Suprapubic skin (tissue), 4 donors: ENCODE data around the gene GRK5. TPM values are rescaled to one million over a fixed set of nuclear protein-coding genes. Genes with fewer than 3 reads are reported as not detected.

Experiments
- DNase-seq, 2 donors: peaks; one replicate each; pipeline ENCODE4 v3.0.0-alpha.2; 2019; ENCODE audit warnings: low spot score in 2 of 2
- H3K27ac ChIP-seq: fragments of 200-600 bp; sonication (generic); one replicate; pipeline ENCODE4 v1.5.1; 2019
- H3K27me3 ChIP-seq: fragments of 200-600 bp; sonication (generic); one replicate; pipeline ENCODE4 v1.5.1; 2019
- H3K36me3 ChIP-seq: fragments of 200-600 bp; sonication (generic); one replicate; pipeline ENCODE4 v1.5.1; 2019
- H3K4me1 ChIP-seq: fragments of 200-600 bp; sonication (generic); one replicate; pipeline ENCODE4 v1.5.1; 2019
- H3K4me3 ChIP-seq: fragments of 200-600 bp; sonication (generic); one replicate; pipeline ENCODE4 v1.5.1; 2019; ENCODE audit warnings: mild to moderate bottlenecking
- H3K9me3 ChIP-seq: fragments of 200-600 bp; sonication (generic); one replicate; pipeline ENCODE4 v1.5.1; 2019
- EP300 ChIP-seq: sonication (generic); formaldehyde crosslinking; IDR thresholded peaks from one replicate; pipeline ENCODE4 v1.6.1; 2017; ENCODE audit warnings: antibody characterized with exemption
- POLR2A ChIP-seq, 2 donors: fragments of 450-650 bp; IDR thresholded peaks; one replicate each; pipeline ENCODE4 v1.6.1; 2017; ENCODE audit warnings: antibody characterized with exemption in 2 of 2, mild to moderate bottlenecking in 2 of 2, moderate library complexity in 2 of 2
- POLR2AphosphoS5 ChIP-seq, 3 donors: sonication (generic); formaldehyde crosslinking; IDR thresholded peaks; one replicate each; pipeline ENCODE4 v1.6.1; 2017; ENCODE audit warnings: antibody characterized with exemption in 3 of 3
- WGBS: methylation state at CpG from one replicate; pipeline ENCODE4 v1.1.5; 2018; 5-methylcytosine and 5-hydroxymethylcytosine counted together
- total RNA-seq, 4 donors: library from RNA; depleted of rRNA; stranded (reverse); fragments of >200 nt; gene quantifications; one replicate each; pipeline ENCODE4 v1.1.0, GENCODE V29; 2016
- TF ChIP-seq, protein P1 (sequence below), 2 donors: fragments of 200-600 bp in 1 of 2; fragments of 450-650 bp in 1 of 2; sonication (generic) in 1 of 2; IDR thresholded peaks; one replicate each; pipeline ENCODE4 v1.5.1; 2016 to 2019; ENCODE audit warnings: antibody characterized with exemption in 2 of 2, mild to moderate bottlenecking in 1 of 2, moderate library complexity in 1 of 2

The GRK5 gene
- total RNA-seq, 4 donors from 2014 or later, result 4.8 to 9.0 (median 6.7) TPM

DNA sequence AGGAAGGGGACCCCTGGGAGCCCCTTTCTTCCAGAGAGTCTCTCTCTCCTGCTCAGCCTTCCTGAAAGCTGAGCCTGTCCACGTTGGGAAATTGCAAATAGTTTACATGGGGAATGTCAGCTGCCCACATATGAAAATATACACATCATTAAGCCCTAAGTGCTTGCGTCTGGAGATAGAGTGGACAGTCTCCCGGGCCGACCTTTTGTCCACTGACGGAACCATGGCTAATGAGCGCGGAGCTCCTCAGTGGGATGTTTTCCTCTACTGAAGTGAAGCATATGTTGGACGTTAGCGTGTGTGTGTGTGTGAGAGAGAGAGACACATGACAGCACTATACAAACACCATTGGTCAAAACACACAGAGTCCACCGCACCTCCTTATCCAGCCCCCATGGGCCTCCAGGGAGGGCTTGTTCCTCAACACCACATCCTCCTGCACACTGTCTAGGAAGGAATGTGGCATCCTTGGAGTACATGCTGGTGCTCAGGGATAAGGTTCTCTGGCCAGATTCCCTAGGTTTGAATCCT is 206.8 kb downstream of the GRK5 start:
- no peak for DNase-seq
- H3K27me3 ChIP-seq, result no peaks in the 10 kb centered on the region
- no peaks in the 10 kb centered on the region for H3K36me3 ChIP-seq
- 73% methylated on average over 10 of the region's 10 CpGs for WGBS
- TF ChIP-seq POLR2A (IDR thresholded peaks at IDR 0.05), result no peak
- TF ChIP-seq, protein P1, sequence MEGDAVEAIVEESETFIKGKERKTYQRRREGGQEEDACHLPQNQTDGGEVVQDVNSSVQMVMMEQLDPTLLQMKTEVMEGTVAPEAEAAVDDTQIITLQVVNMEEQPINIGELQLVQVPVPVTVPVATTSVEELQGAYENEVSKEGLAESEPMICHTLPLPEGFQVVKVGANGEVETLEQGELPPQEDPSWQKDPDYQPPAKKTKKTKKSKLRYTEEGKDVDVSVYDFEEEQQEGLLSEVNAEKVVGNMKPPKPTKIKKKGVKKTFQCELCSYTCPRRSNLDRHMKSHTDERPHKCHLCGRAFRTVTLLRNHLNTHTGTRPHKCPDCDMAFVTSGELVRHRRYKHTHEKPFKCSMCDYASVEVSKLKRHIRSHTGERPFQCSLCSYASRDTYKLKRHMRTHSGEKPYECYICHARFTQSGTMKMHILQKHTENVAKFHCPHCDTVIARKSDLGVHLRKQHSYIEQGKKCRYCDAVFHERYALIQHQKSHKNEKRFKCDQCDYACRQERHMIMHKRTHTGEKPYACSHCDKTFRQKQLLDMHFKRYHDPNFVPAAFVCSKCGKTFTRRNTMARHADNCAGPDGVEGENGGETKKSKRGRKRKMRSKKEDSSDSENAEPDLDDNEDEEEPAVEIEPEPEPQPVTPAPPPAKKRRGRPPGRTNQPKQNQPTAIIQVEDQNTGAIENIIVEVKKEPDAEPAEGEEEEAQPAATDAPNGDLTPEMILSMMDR (IDR thresholded peaks at IDR 0.05), result no peak
- H3K27ac ChIP-seq, result no peak overlapping the region
- peaks cover 12% of the 10 kb centered on the region for H3K4me1 ChIP-seq
- H3K9me3 ChIP-seq, result no peaks in the 10 kb centered on the region
- H3K4me3 ChIP-seq, result no peak overlapping the region

DNA sequence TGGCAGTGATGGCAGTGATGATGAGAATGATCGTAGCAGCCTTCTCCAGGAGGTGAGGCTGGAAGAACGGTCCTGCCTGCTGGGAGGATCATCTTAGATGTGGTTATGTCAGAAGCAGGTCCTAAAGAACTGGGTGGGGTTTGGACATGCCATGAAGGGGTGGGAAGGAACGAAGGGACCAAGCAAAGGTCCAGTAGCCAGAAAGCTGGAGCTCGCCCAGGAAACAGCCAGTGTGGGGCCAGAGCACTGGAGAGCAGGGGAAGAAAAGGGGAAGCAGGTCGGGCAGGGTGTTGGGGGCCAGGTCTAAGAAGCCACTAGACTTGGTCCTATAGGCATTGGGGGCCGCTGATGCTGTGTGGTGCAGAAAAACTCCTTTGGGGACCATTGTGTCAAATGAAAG is 207.8 kb downstream of the GRK5 start:
- no peak overlapping the region for H3K4me3 ChIP-seq
- no peaks in the 10 kb centered on the region for H3K9me3 ChIP-seq
- H3K27ac ChIP-seq, result no peak overlapping the region
- no peak for DNase-seq
- peaks cover 12% of the 10 kb centered on the region for H3K4me1 ChIP-seq
- H3K36me3 ChIP-seq, result no peaks in the 10 kb centered on the region
- 88% methylated on average over 6 of the region's 6 CpGs for WGBS
- no peak for TF ChIP-seq EP300
- TF ChIP-seq, protein P1 (IDR thresholded peaks at IDR 0.05), result no peak
- no peak for TF ChIP-seq POLR2A (IDR thresholded peaks at IDR 0.05)
- TF ChIP-seq POLR2AphosphoS5 (IDR thresholded peaks at IDR 0.05), result no peak
- H3K27me3 ChIP-seq, result no peaks in the 10 kb centered on the region

DNA sequence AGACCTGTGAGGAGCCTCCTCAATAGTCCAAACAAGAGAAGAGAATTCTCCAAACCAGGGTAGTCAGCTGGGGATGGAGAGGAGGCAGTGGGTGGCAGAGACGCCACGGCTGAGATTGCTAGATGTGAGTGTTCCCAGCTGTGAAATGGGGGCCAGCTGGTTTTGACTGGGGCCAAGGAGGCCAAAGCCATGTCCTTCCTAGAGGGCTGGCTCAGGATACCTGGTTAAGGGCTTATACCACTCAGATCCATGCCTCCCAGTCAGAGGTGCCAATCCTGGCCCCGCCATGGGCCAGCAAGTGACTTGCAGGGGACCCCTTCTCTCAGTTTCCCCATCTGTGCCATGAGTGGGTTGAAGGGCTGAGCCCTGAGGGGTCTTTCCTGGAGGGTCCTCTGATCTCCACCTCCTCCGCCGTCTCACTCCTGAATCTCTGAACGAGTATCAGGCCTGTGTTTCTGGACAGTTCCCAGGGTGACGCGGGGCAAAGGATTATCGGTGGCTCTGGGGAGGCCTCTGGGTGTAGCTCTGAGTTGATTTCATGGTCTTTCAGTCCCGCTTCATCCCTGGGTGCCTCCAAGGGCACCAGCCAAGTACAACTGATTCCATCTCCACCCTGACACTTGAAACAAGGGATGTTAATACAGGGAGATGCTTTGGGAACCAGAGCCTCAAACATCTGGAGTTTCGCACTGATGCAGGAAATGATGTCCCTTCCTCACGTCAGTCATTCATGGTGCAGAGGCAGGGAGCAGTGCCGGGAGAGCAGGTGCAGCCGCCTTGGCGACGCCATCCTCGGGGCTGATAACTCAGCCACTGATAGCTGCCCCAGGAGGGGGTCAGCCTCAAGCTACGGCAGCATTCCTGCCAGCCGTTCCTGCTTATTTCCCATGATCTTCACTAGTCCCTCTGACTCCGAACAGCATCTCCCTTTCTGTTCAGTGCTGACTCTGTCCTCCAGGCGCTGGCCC is 208.4 kb downstream of the GRK5 start:
- Histone ChIP-seq H3K9me3 (no peaks in the 10 kb centered on the region), H3K27ac (no peak overlapping the region), H3K4me3 (no peak overlapping the region), H3K4me1 (peaks cover 12% of the 10 kb centered on the region), H3K27me3 (no peaks in the 10 kb centered on the region), H3K36me3 (no peaks in the 10 kb centered on the region)
- TF ChIP-seq POLR2A (IDR thresholded peaks at IDR 0.05) (no peak), POLR2AphosphoS5 (IDR thresholded peaks at IDR 0.05) (no peak), EP300 (no peak)
- TF ChIP-seq, protein P1 (IDR thresholded peaks at IDR 0.05), result no peak
- DNase-seq, result no peak
- WGBS, result 90% methylated on average over 19 of the region's 21 CpGs

DNA sequence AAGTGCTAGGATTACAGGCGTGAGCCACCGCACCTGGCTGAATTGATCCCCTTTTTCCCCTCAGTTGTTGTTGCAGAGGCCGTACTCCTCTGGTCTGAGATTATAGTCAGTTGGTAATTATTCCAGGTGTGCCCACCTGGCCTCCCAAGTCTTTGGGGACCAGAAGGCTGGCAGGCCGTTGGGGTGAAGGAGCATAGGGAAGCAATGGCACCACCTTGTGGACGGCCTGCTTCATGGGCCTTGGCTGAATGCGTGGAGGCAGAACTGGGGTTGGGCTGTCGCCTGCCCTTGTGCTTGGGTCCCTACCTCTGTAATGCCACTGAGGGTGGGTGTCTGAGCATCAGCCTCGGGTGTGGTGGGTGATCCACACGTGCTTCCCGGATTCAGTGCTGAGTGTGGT is 209.5 kb downstream of the GRK5 start:
- DNase-seq, result no peak
- Histone ChIP-seq H3K4me1 (peaks cover 22% of the 10 kb centered on the region), H3K4me3 (no peak overlapping the region), H3K9me3 (no peaks in the 10 kb centered on the region), H3K27me3 (no peaks in the 10 kb centered on the region), H3K36me3 (no peaks in the 10 kb centered on the region), H3K27ac (no peak overlapping the region)
- WGBS, result 0% methylated on average over 1 of the region's 10 CpGs
- no peak for TF ChIP-seq EP300
- TF ChIP-seq, protein P1 (IDR thresholded peaks at IDR 0.05), result peak; percentile 13 to 56

DNA sequence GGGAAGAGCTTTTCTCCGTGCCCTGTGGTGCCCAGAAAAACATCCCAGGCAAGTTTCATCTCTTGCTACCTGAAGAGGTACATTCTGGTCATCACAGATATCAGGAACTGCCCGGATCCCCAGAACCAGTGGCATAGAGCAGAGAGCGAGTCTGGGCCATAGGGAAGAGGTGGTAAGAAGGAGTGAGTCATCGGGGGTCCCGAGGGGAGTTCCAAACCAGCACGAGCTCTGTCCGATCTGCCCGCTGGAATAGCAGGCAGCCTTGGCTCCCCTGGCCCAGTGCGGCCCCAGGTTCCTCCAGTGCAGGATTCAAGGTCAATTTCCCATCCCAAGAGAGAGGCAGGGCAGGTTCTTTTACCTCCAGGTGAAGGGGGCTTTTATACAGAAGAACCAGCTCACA is 210.5 kb downstream of the GRK5 start:
- no peaks in the 10 kb centered on the region for H3K9me3 ChIP-seq
- H3K4me3 ChIP-seq, result no peak overlapping the region
- WGBS, result 92% methylated on average over 9 of the region's 9 CpGs
- no peaks in the 10 kb centered on the region for H3K36me3 ChIP-seq
- no peak overlapping the region for H3K27ac ChIP-seq
- H3K4me1 ChIP-seq, result peaks cover 21% of the 10 kb centered on the region
- H3K27me3 ChIP-seq, result no peaks in the 10 kb centered on the region
- no peak for DNase-seq
- TF ChIP-seq, protein P1 (IDR thresholded peaks at IDR 0.05), result no peak
- no peak for TF ChIP-seq EP300
- TF ChIP-seq POLR2AphosphoS5 (IDR thresholded peaks at IDR 0.05), result no peak
- TF ChIP-seq POLR2A (IDR thresholded peaks at IDR 0.05), result no peak
